H1 (cell line): ENCODE data around the gene TGM2. TPM values are rescaled to one million over a fixed set of nuclear protein-coding genes. Genes with fewer than 3 reads are reported as not detected.

ENCODE experiments used
- CTCF ChIA-PET: fragments of 300-600 bp; sonication (Branson Sonifier 250); formaldehyde crosslinking; loops from one replicate; lab custom pipeline; 2021; ENCODE audit not compliant: partially characterized antibody; lab: Charles Lee
- POLR2A ChIA-PET: fragments of 300-600 bp; sonication (Branson Sonifier 250); formaldehyde crosslinking; loops from one replicate; lab custom pipeline; 2021; ENCODE audit warnings: inconsistent platforms; ENCODE audit not compliant: partially characterized antibody; lab: Charles Lee
- DNase-seq, 2 experiments: peaks; one replicate each; pipeline versions ENCODE4 v3.0.0 to v3.0.0-alpha.2; 2010 to 2022; ENCODE audit warnings: low spot score in 2 of 2, low read depth in 1 of 2, mixed read lengths in 1 of 2
- FAIRE-seq: peaks from 2 replicates; lab custom pipeline; 2011; peaks lifted over from hg19 to GRCh38; lab: Jason Lieb, UNC
- H2AFZ ChIP-seq: 2 replicates; pipeline ENCODE4 v1.8.1; 2012; ENCODE audit warnings: low read length, inconsistent platforms
- H2AK5ac ChIP-seq: 2 replicates; pipeline ENCODE4 v1.6.1; 2013; ENCODE audit warnings: low read depth, low read length
- H2BK120ac ChIP-seq: replicated peaks from 2 replicates; pipeline ENCODE3; 2013; ENCODE audit warnings: low read depth, low read length, inconsistent platforms
- H2BK12ac ChIP-seq: 2 replicates; pipeline ENCODE4 v1.6.1; 2013; ENCODE audit warnings: low read depth, low read length
- H2BK15ac ChIP-seq: 2 replicates; pipeline ENCODE4 v1.6.1; 2013; ENCODE audit warnings: low read length
- H2BK20ac ChIP-seq: 2 replicates; pipeline ENCODE4 v1.6.1; 2013; ENCODE audit warnings: low read length
- H2BK5ac ChIP-seq: 2 replicates; pipeline ENCODE4 v1.6.1; 2013; ENCODE audit warnings: low read depth, low read length
- H3K14ac ChIP-seq: 2 replicates; pipeline ENCODE4 v1.6.1; 2013; ENCODE audit warnings: inconsistent platforms; ENCODE audit not compliant: insufficient read length
- H3K18ac ChIP-seq: 2 replicates; pipeline ENCODE4 v1.6.1; 2013; ENCODE audit warnings: low read length; ENCODE audit errors: extremely low read depth
- H3K23ac ChIP-seq: 2 replicates; pipeline ENCODE4 v1.6.1; 2013; ENCODE audit warnings: inconsistent platforms; ENCODE audit not compliant: insufficient read length
- H3K23me2 ChIP-seq: 2 replicates; pipeline ENCODE4 v1.6.1; 2013; ENCODE audit warnings: low read depth, low read length
- H3K27ac ChIP-seq: 2 replicates; pipeline ENCODE4 v1.6.1; 2011; ENCODE audit warnings: low read depth, low read length, inconsistent platforms
- H3K27me3 ChIP-seq, 4 experiments: replicated peaks in 1 of 4; 1 replicate in 1 of 4; 2 replicates in 3 of 4; pipeline versions ENCODE4 v1.6.1 to v1.8.1; 2011 to 2013; ENCODE audit warnings: low read length in 3 of 4, mild to moderate bottlenecking in 3 of 4, inconsistent platforms in 2 of 4, mixed read lengths in 2 of 4, moderate library complexity in 1 of 4; ENCODE audit not compliant: control insufficient read depth in 3 of 4, insufficient read depth in 3 of 4; ENCODE audit errors: extremely low read depth in 1 of 4
- H3K36me3 ChIP-seq, 4 experiments: 2 replicates each; pipeline versions ENCODE4 v1.6.1 to v1.8.1; 2011 to 2013; ENCODE audit warnings: mild to moderate bottlenecking in 4 of 4, low read length in 3 of 4, moderate library complexity in 2 of 4, control low read depth in 1 of 4, inconsistent platforms in 1 of 4; ENCODE audit not compliant: insufficient read depth in 4 of 4, control insufficient read depth in 2 of 4
- H3K4ac ChIP-seq: replicated peaks from 2 replicates; pipeline ENCODE3; 2013; ENCODE audit warnings: low read length, low read depth, mixed read lengths, inconsistent platforms; ENCODE audit not compliant: insufficient read length
- H3K4me1 ChIP-seq, 4 experiments: replicated peaks in 1 of 4; 1 replicate in 1 of 4; 2 replicates in 3 of 4; pipeline versions ENCODE4 v1.6.1 to v1.8.1; 2011 to 2013; ENCODE audit warnings: low read length in 3 of 4, inconsistent platforms in 2 of 4, mixed read lengths in 1 of 4; ENCODE audit not compliant: insufficient read depth in 4 of 4, control insufficient read depth in 3 of 4
- H3K4me2 ChIP-seq, 2 experiments: 2 replicates each; pipeline versions ENCODE4 v1.6.1 to v1.8.1; 2011 to 2013; ENCODE audit warnings: low read depth in 2 of 2, low read length in 2 of 2, control low read depth in 1 of 2, inconsistent platforms in 1 of 2, mild to moderate bottlenecking in 1 of 2; ENCODE audit not compliant: insufficient read depth in 1 of 2
- H3K4me3 ChIP-seq, 4 experiments: fragments of 200-600, 300-600 bp in 1 of 4; sonication (generic), shearing (Covaris generic), sonication (Bioruptor Twin) in 1 of 4; 2 replicates each; pipeline versions ENCODE4 v1.5.1 to v1.8.1; 2011 to 2016; ENCODE audit warnings: low read length in 4 of 4, low read depth in 3 of 4, control low read depth in 2 of 4, inconsistent platforms in 2 of 4, mild to moderate bottlenecking in 2 of 4, mixed read lengths in 1 of 4, moderate library complexity in 1 of 4; ENCODE audit not compliant: insufficient read depth in 2 of 4; ENCODE audit errors: extremely low read depth in 1 of 4
- H3K56ac ChIP-seq: replicated peaks from 2 replicates; pipeline ENCODE3; 2013; ENCODE audit warnings: low read depth, mild to moderate bottlenecking, mixed read lengths, low read length, inconsistent platforms; ENCODE audit not compliant: insufficient read length
- H3K79me1 ChIP-seq: 2 replicates; pipeline ENCODE4 v1.6.1; 2013; ENCODE audit warnings: low read depth, low read length, control low read depth
- H3K79me2 ChIP-seq, 2 experiments: 2 replicates each; pipeline versions ENCODE4 v1.6.1 to v1.8.1; 2012 to 2013; ENCODE audit warnings: low read length in 2 of 2, mild to moderate bottlenecking in 2 of 2, inconsistent platforms in 1 of 2; ENCODE audit not compliant: insufficient read depth in 2 of 2, control insufficient read depth in 1 of 2
- H3K9ac ChIP-seq, 4 experiments: replicated peaks in 1 of 4; 1 replicate in 1 of 4; 2 replicates in 3 of 4; pipeline versions ENCODE4 v1.6.1 to v1.8.1; 2011 to 2013; ENCODE audit warnings: low read depth in 3 of 4, low read length in 3 of 4, control low read depth in 2 of 4, mild to moderate bottlenecking in 2 of 4, moderate library complexity in 2 of 4, inconsistent platforms in 1 of 4; ENCODE audit errors: extremely low read depth in 1 of 4
- H3K9me3 ChIP-seq, 2 experiments: 2 replicates each; pipeline versions ENCODE4 v1.6.1 to v1.8.1; 2012 to 2013; ENCODE audit warnings: mild to moderate bottlenecking in 2 of 2, moderate library complexity in 2 of 2, control low read depth in 1 of 2, inconsistent platforms in 1 of 2, low read depth in 1 of 2, low read length in 1 of 2, mixed read lengths in 1 of 2; ENCODE audit not compliant: insufficient read depth in 2 of 2
- H4K20me1 ChIP-seq, 2 experiments: replicated peaks in 1 of 2; 2 replicates each; pipeline versions ENCODE3 to v1.8.1; 2011 to 2013; ENCODE audit warnings: inconsistent platforms in 2 of 2, low read length in 2 of 2, mild to moderate bottlenecking in 1 of 2; ENCODE audit not compliant: insufficient read depth in 2 of 2, control insufficient read depth in 1 of 2
- H4K5ac ChIP-seq: 2 replicates; pipeline ENCODE4 v1.6.1; 2013; ENCODE audit warnings: low read length, low read depth, mixed read lengths, inconsistent platforms; ENCODE audit not compliant: insufficient read length
- H4K8ac ChIP-seq: 2 replicates; pipeline ENCODE4 v1.8.0; 2013; ENCODE audit warnings: mild to moderate bottlenecking, moderate library complexity, low read length, inconsistent platforms; ENCODE audit not compliant: insufficient read depth; ENCODE audit errors: extremely low read depth
- H4K91ac ChIP-seq: replicated peaks from 2 replicates; pipeline ENCODE3; 2013; ENCODE audit warnings: low read length, mixed read lengths, inconsistent platforms; ENCODE audit not compliant: insufficient read length
- RAD21 ChIP-seq, 2 experiments: IDR thresholded peaks in 1 of 2; conservative IDR thresholded peaks in 1 of 2; 2 replicates each; pipeline ENCODE4 v1.6.1; 2011; ENCODE audit warnings: low read depth in 2 of 2, low read length in 2 of 2, improper control_type of control experiment in 1 of 2, inconsistent platforms in 1 of 2, mild to moderate bottlenecking in 1 of 2, moderate library complexity in 1 of 2
- TEAD4 ChIP-seq: IDR thresholded peaks from 2 replicates; pipeline ENCODE4 v1.6.1; 2012; ENCODE audit warnings: low read depth, low read length, inconsistent platforms, mixed read lengths
- WGBS, 2 experiments: shearing (Covaris generic) in 1 of 2; methylation state at CpG; one replicate each; pipeline versions ENCODE4 v1.1.6 to v1.1.7; 2013 to 2015; ENCODE audit warnings: low lambda C conversion rate in 2 of 2, mixed read lengths in 2 of 2, inconsistent platforms in 1 of 2, low coverage in 1 of 2, missing lambda C conversion rate in 1 of 2; ENCODE audit not compliant: insufficient replicate concordance in 2 of 2, insufficient coverage in 1 of 2, insufficient read length in 1 of 2; ENCODE audit errors: extremely low coverage in 1 of 2, missing lambda C conversion rate in 1 of 2; 5-methylcytosine and 5-hydroxymethylcytosine counted together
- polyA plus RNA-seq, 7 experiments: library from polyadenylated mRNA; depleted of rRNA in 3 of 7; stranded (reverse) in 5 of 7; unstranded in 2 of 7; fragments of >200 nt in 5 of 7; fragments of 200-250 nt in 2 of 7; gene quantifications; 1 replicate in 5 of 7; 2 replicates in 1 of 7; 4 replicates in 1 of 7; pipeline versions ENCODE4 v1.2.1 to v1.2.3, GENCODE V29; 2011 to 2013; ENCODE audit warnings: missing spikeins in 2 of 7, mixed read lengths in 2 of 7
- total RNA-seq: library from RNA; stranded (reverse); fragmentation: NEBNext Ultra II Directional; extraction: Animal tissue kit (Norgen Biotek cat#: 25700); gene quantifications from 2 replicates; pipeline ENCODE4 v1.2.1, GENCODE V29; 2021

Gene TGM2
- total and polyA plus RNA-seq, 2 of the 8 experiments (the other 6 are each of a cell fraction or from before 2014, with no cell fraction given) = 0.86 to 1.0 TPM

GRCh38 chr20:38207621-38208020 is 42.6 kb upstream of the TGM2 start:
- H3K18ac ChIP-seq = no peak overlapping the region
- H2AK5ac ChIP-seq = no peak overlapping the region
- H3K4me2 ChIP-seq = no peak overlapping the region
- ChIA-PET POLR2A (no interaction called here), CTCF (interaction anchor here (0.6 to 4.3 kb wide), 10 partner anchors 10 to 153 kb away, joined by 3 to 20 read pairs (median 4); no protein-coding TSS in a partner anchor)
- no peak overlapping the region for H4K8ac ChIP-seq
- H3K9me3 ChIP-seq = no peaks in the 10 kb centered on the region
- no peak overlapping the region for H2BK120ac ChIP-seq
- WGBS, 2 experiments = 92% methylated on average over 2 of the region's 2 CpGs; no CpG with 5 or more reads in 1 of the 2 experiments
- H2BK12ac ChIP-seq = no peak overlapping the region
- no peak overlapping the region for H3K4ac ChIP-seq
- H2BK15ac ChIP-seq = no peak overlapping the region
- FAIRE-seq (no peak), DNase-seq (no peak)
- no peaks in the 10 kb centered on the region for H3K36me3 ChIP-seq
- no peaks in the 10 kb centered on the region for H3K79me1 ChIP-seq
- no peak overlapping the region for H2BK5ac ChIP-seq
- no peak overlapping the region for H3K4me3 ChIP-seq
- H3K4me1 ChIP-seq = no peaks in the 10 kb centered on the region
- H3K14ac ChIP-seq = no peak overlapping the region
- no peak overlapping the region for H3K56ac ChIP-seq
- no peaks in the 10 kb centered on the region for H3K79me2 ChIP-seq
- no peak overlapping the region for H2AFZ ChIP-seq
- H4K91ac ChIP-seq = no peak overlapping the region
- no peak overlapping the region for H3K9ac ChIP-seq
- no peak for TF ChIP-seq TEAD4
- no peak for TF ChIP-seq RAD21 (IDR thresholded peaks at IDR 0.05 in 1 of 2, conservative IDR thresholded peaks at IDR 0.05 in 1 of 2; ENCODE audit: low read depth in 2 of 2, low read length in 2 of 2)
- no peak overlapping the region for H2BK20ac ChIP-seq
- no peaks in the 10 kb centered on the region for H3K27me3 ChIP-seq
- H3K27ac ChIP-seq = no peak overlapping the region
- no peak overlapping the region for H3K23ac ChIP-seq
- no peaks in the 10 kb centered on the region for H4K20me1 ChIP-seq
- no peak overlapping the region for H4K5ac ChIP-seq
- H3K23me2 ChIP-seq = no peaks in the 10 kb centered on the region
